Mesendoderm (in vitro differentiated cells): Measurements from ENCODE around the gene RC3H2.
"Not testable (repeated sequence)": the region's sequence is repeated elsewhere in the genome, so short reads cannot be mapped to it uniquely, and the experiment has no call there.

Experiments
- DNase-seq: peaks from one replicate; pipeline ENCODE4 v3.0.0; 2013
- H2AK5ac ChIP-seq: 2 replicates; pipeline ENCODE4 v1.6.1; 2013; ENCODE audit warnings: low read length, inconsistent platforms
- H2BK120ac ChIP-seq: 2 replicates; pipeline ENCODE4 v1.6.1; 2013; ENCODE audit warnings: low read depth, mild to moderate bottlenecking, low read length, moderate library complexity, mixed read lengths
- H2BK15ac ChIP-seq: replicated peaks from 2 replicates; pipeline ENCODE4 v1.6.1; 2013; ENCODE audit warnings: low read depth, mild to moderate bottlenecking, moderate library complexity
- H2BK5ac ChIP-seq: 2 replicates; pipeline ENCODE4 v1.6.1; 2013; ENCODE audit warnings: low read length, inconsistent platforms
- H3K18ac ChIP-seq: 2 replicates; pipeline ENCODE4 v1.6.1; 2013; ENCODE audit warnings: mild to moderate bottlenecking, low read length, mixed read lengths
- H3K23ac ChIP-seq: one replicate; pipeline ENCODE4 v1.6.1; 2013; ENCODE audit warnings: low read length
- H3K27ac ChIP-seq: 2 replicates; pipeline ENCODE4 v1.5.1; 2013; ENCODE audit warnings: low read depth, mild to moderate bottlenecking, inconsistent platforms, low read length, moderate library complexity
- H3K27me3 ChIP-seq: 2 replicates; pipeline ENCODE4 v1.6.1; 2013; ENCODE audit warnings: low read length, control low read depth, mild to moderate bottlenecking, inconsistent platforms; ENCODE audit not compliant: insufficient read depth, poor library complexity
- H3K36me3 ChIP-seq: 2 replicates; pipeline ENCODE4 v1.6.1; 2013; ENCODE audit warnings: low read length, inconsistent platforms; ENCODE audit not compliant: control insufficient read depth, insufficient read depth
- H3K4ac ChIP-seq: one replicate; pipeline ENCODE4 v1.6.1; 2013; ENCODE audit warnings: low read depth, mild to moderate bottlenecking, low read length, moderate library complexity
- H3K4me1 ChIP-seq: 2 replicates; pipeline ENCODE4 v1.6.1; 2013; ENCODE audit warnings: low read depth, low read length, inconsistent platforms; ENCODE audit not compliant: control insufficient read depth
- H3K4me2 ChIP-seq: 2 replicates; pipeline ENCODE4 v1.6.1; 2013; ENCODE audit warnings: low read length
- H3K4me3 ChIP-seq: 2 replicates; pipeline ENCODE4 v1.5.1; 2013; ENCODE audit warnings: mild to moderate bottlenecking, low read length
- H3K56ac ChIP-seq: one replicate; pipeline ENCODE4 v1.6.1; 2013; ENCODE audit warnings: low read length
- H3K79me1 ChIP-seq: 2 replicates; pipeline ENCODE4 v1.6.1; 2013; ENCODE audit warnings: low read length, inconsistent platforms
- H3K79me2 ChIP-seq: 2 replicates; pipeline ENCODE4 v1.6.1; 2013; ENCODE audit warnings: mild to moderate bottlenecking, low read length; ENCODE audit not compliant: control insufficient read depth, insufficient read depth
- H3K9ac ChIP-seq: 2 replicates; pipeline ENCODE4 v1.6.1; 2013; ENCODE audit warnings: low read length, inconsistent platforms
- H4K5ac ChIP-seq: one replicate; pipeline ENCODE4 v1.6.1; 2013; ENCODE audit warnings: low read length
- H4K8ac ChIP-seq: one replicate; pipeline ENCODE4 v1.6.1; 2013; ENCODE audit warnings: low read depth, mild to moderate bottlenecking, control low read depth, low read length, moderate library complexity
- WGBS: extraction: QIAGEN DNeasy Blood & Tissue Kit; methylation state at CpG from one replicate; pipeline ENCODE4 v1.1.7; 2013; ENCODE audit warnings: low lambda C conversion rate, missing lambda C conversion rate; ENCODE audit not compliant: insufficient coverage; ENCODE audit errors: extremely low coverage; 5-methylcytosine and 5-hydroxymethylcytosine counted together

RC3H2 gene

GRCh38 chr9:122888480-122888879 lies 16.7 kb downstream of the RC3H2 start:
- Histone ChIP-seq H3K4me2 (no peak overlapping the region), H3K18ac (no peak overlapping the region), H3K4me3 (no peak overlapping the region), H3K23ac (no peak overlapping the region), H3K27me3 (no peaks in the 10 kb centered on the region), H3K36me3 (peaks cover 3% of the 10 kb centered on the region), H3K4me1 (no peaks in the 10 kb centered on the region), H3K79me2 (no peaks in the 10 kb centered on the region), H3K79me1 (no peaks in the 10 kb centered on the region), H2BK120ac (no peak overlapping the region), H3K27ac (no peak overlapping the region), H2BK5ac (no peak overlapping the region), H2AK5ac (no peak overlapping the region), H4K5ac (no peak overlapping the region), H3K4ac (no peak overlapping the region), H2BK15ac (no peak overlapping the region), H3K56ac (no peak overlapping the region), H3K9ac (no peak overlapping the region), H4K8ac (no peak overlapping the region)
- no CpG with 5 or more reads among the region's 3 CpGs for WGBS
- DNase-seq, result no peak

- no peak overlapping the region for H3K4ac ChIP-seq
- no peak overlapping the region for H3K56ac ChIP-seq
- H3K4me3 ChIP-seq, result no peak overlapping the region
- no peak overlapping the region for H3K27ac ChIP-seq
- no peak overlapping the region for H4K5ac ChIP-seq
- no peaks in the 10 kb centered on the region for H3K4me1 ChIP-seq
- H3K27me3 ChIP-seq, result no peaks in the 10 kb centered on the region
- no peak overlapping the region for H2AK5ac ChIP-seq
- no peaks in the 10 kb centered on the region for H3K79me2 ChIP-seq
- no peak for DNase-seq
- WGBS, result 100% methylated on average over 1 of the region's 2 CpGs
- no peak overlapping the region for H3K18ac ChIP-seq
- H2BK120ac ChIP-seq, result no peak overlapping the region
- H4K8ac ChIP-seq, result no peak overlapping the region
- H3K79me1 ChIP-seq, result no peaks in the 10 kb centered on the region
- peaks cover 4% of the 10 kb centered on the region for H3K36me3 ChIP-seq
- H3K4me2 ChIP-seq, result no peak overlapping the region
- no peak overlapping the region for H3K23ac ChIP-seq
- H3K9ac ChIP-seq, result no peak overlapping the region
- no peak overlapping the region for H2BK5ac ChIP-seq
- no peak overlapping the region for H2BK15ac ChIP-seq
Observed at GRCh38 chr9:122883125-122883524, 22.0 kb downstream of the RC3H2 start.

GRCh38 chr9:122879443-122879842 lies 25.7 kb downstream of the RC3H2 start:
- no peak overlapping the region for H2AK5ac ChIP-seq
- no peak overlapping the region for H3K9ac ChIP-seq
- H3K79me1 ChIP-seq, result no peaks in the 10 kb centered on the region
- peaks cover 2% of the 10 kb centered on the region for H3K36me3 ChIP-seq
- H3K79me2 ChIP-seq, result no peaks in the 10 kb centered on the region
- no peak for DNase-seq
- H3K27me3 ChIP-seq, result no peaks in the 10 kb centered on the region
- no peaks in the 10 kb centered on the region for H3K4me1 ChIP-seq
- WGBS, result no CpG with 5 or more reads among the region's 2 CpGs
- no peak overlapping the region for H3K4me3 ChIP-seq
- no peak overlapping the region for H2BK5ac ChIP-seq
- no peak overlapping the region for H3K18ac ChIP-seq
- no peak overlapping the region for H2BK15ac ChIP-seq
- no peak overlapping the region for H4K5ac ChIP-seq
- no peak overlapping the region for H3K56ac ChIP-seq
- no peak overlapping the region for H3K4me2 ChIP-seq
- no peak overlapping the region for H3K27ac ChIP-seq
- H3K23ac ChIP-seq, result no peak overlapping the region
- no peak overlapping the region for H4K8ac ChIP-seq
- H2BK120ac ChIP-seq, result no peak overlapping the region
- no peak overlapping the region for H3K4ac ChIP-seq

GRCh38 chr9:122875523-122875922 lies 29.6 kb downstream of the RC3H2 start:
- H3K23ac ChIP-seq, result no peak overlapping the region
- no peak overlapping the region for H2BK15ac ChIP-seq
- H3K4me2 ChIP-seq, result no peak overlapping the region
- DNase-seq, result no peak
- peaks cover 3% of the 10 kb centered on the region for H3K36me3 ChIP-seq
- no peak overlapping the region for H3K4me3 ChIP-seq
- H2BK5ac ChIP-seq, result no peak overlapping the region
- no peaks in the 10 kb centered on the region for H3K27me3 ChIP-seq
- H3K9ac ChIP-seq, result no peak overlapping the region
- no peak overlapping the region for H2BK120ac ChIP-seq
- no peak overlapping the region for H4K8ac ChIP-seq
- H3K27ac ChIP-seq, result no peak overlapping the region
- no peak overlapping the region for H4K5ac ChIP-seq
- no peak overlapping the region for H3K56ac ChIP-seq
- no peaks in the 10 kb centered on the region for H3K79me1 ChIP-seq
- no peak overlapping the region for H2AK5ac ChIP-seq
- no peak overlapping the region for H3K18ac ChIP-seq
- WGBS, result no CpG with 5 or more reads among the region's 1 CpG
- H3K4me1 ChIP-seq, result no peaks in the 10 kb centered on the region
- H3K4ac ChIP-seq, result no peak overlapping the region
- no peaks in the 10 kb centered on the region for H3K79me2 ChIP-seq

GRCh38 chr9:122867276-122867675 lies 37.9 kb downstream of the RC3H2 start:
- not testable (repeated sequence) for H3K4me1 ChIP-seq, H2BK15ac ChIP-seq, H2AK5ac ChIP-seq, H3K4me2 ChIP-seq, H2BK120ac ChIP-seq, H3K36me3 ChIP-seq, H3K27me3 ChIP-seq, H3K79me2 ChIP-seq, H3K79me1 ChIP-seq, H4K8ac ChIP-seq, DNase-seq, H3K9ac ChIP-seq, H3K18ac ChIP-seq, H3K56ac ChIP-seq, H3K27ac ChIP-seq, H4K5ac ChIP-seq, H3K4ac ChIP-seq, H3K4me3 ChIP-seq, H2BK5ac ChIP-seq, H3K23ac ChIP-seq
- no CpG with 5 or more reads among the region's 27 CpGs for WGBS

GRCh38 chr9:122866079-122866478 lies 39.1 kb downstream of the RC3H2 start:
- no peak overlapping the region for H3K4me3 ChIP-seq
- no peak overlapping the region for H3K4me2 ChIP-seq
- no peak overlapping the region for H2BK15ac ChIP-seq
- H3K56ac ChIP-seq, result no peak overlapping the region
- no peak overlapping the region for H4K8ac ChIP-seq
- no peak overlapping the region for H4K5ac ChIP-seq
- no peaks in the 10 kb centered on the region for H3K79me1 ChIP-seq
- H3K27ac ChIP-seq, result no peak overlapping the region
- no CpG with 5 or more reads among the region's 5 CpGs for WGBS
- H3K4ac ChIP-seq, result no peak overlapping the region
- peaks cover 2% of the 10 kb centered on the region for H3K36me3 ChIP-seq
- H3K18ac ChIP-seq, result no peak overlapping the region
- no peaks in the 10 kb centered on the region for H3K79me2 ChIP-seq
- H2AK5ac ChIP-seq, result no peak overlapping the region
- no peaks in the 10 kb centered on the region for H3K4me1 ChIP-seq
- H2BK5ac ChIP-seq, result no peak overlapping the region
- no peak overlapping the region for H3K9ac ChIP-seq
- DNase-seq, result no peak
- H3K23ac ChIP-seq, result no peak overlapping the region
- no peaks in the 10 kb centered on the region for H3K27me3 ChIP-seq
- H2BK120ac ChIP-seq, result no peak overlapping the region
